Measurements from ENCODE around the gene CYP11A1.
A peak's percentile ranks its signal among the peaks of the same experiment; 100 is the strongest.

Gene CYP11A1

DNA sequence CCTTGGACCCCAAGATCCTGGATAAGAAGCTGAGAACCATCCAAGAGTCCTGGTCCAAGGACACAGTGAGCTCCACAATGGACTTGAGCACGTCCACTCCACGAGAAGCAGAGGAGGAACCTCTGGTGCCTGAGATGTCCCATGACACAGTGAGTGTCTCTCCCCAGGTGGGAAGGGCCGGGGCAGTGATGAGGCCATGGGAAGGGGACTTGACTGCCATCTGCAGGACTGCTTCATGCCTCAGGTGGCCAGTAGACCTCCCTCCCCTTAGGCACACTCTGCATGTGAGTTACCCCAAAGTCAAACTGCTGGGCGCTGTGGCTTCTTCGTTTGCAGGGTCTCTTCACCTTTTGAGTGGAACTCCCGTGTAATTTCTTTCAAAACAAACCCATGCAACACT is 71.6 kb downstream of the CYP11A1 start:
- no peak for DNase-seq

DNA sequence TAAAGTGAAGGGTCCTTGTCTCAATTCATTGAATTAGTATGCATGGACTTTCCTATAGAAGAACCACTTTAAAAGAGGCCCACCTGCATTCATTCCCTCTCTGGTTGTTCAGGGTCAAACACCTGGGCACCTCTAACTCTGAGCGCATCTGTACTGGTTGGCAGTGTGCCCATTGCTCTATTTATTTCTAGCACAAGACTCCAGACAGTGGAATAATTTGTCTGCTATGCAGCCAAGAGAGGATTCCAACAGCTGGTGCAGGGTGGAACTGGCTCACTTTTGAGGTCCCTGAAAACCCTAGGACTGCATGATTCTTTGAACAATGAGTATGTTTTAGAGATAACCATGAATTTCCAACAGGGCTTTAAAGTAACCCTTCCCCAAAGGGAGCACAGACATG is 73.4 kb downstream of the CYP11A1 start:
- no peak for DNase-seq

DNA sequence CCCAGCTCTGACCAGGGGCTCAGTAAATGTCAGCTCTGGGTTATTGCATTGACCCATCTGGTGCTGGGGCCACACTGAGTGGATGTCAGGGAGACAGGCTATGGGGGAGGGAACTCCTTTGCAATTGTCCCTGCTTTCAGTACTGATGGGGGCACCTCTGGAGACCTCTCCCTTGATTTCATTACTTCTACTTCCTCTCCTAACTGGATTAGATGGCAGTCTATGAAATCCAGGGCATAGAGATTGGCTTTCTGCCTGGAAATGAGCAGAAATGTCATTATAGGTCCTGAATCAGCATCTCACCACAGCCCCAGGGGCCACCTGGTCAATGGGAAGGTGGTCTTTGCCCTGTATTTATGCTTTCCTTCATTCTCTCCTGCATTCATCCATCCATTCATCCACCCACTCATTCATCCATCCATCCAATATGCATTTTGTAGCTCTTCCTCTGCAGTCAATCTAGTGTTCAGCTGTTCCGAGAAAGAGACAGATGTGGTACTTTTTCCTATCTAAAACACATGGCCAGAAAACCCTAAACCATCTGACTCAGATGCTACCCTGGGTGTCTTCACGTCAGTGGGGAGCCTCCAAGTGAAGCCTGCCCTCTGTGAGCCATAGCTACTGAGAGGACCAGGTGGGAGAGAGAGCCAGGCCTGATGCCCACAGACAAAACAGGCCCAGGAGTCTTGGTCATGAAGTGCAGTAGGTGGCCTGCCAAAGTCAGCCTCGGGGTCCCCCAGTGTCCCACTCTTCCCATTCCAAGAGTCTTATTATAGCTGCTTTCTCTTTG is 74.2 kb downstream of the CYP11A1 start:
- DNase-seq = no peak

DNA sequence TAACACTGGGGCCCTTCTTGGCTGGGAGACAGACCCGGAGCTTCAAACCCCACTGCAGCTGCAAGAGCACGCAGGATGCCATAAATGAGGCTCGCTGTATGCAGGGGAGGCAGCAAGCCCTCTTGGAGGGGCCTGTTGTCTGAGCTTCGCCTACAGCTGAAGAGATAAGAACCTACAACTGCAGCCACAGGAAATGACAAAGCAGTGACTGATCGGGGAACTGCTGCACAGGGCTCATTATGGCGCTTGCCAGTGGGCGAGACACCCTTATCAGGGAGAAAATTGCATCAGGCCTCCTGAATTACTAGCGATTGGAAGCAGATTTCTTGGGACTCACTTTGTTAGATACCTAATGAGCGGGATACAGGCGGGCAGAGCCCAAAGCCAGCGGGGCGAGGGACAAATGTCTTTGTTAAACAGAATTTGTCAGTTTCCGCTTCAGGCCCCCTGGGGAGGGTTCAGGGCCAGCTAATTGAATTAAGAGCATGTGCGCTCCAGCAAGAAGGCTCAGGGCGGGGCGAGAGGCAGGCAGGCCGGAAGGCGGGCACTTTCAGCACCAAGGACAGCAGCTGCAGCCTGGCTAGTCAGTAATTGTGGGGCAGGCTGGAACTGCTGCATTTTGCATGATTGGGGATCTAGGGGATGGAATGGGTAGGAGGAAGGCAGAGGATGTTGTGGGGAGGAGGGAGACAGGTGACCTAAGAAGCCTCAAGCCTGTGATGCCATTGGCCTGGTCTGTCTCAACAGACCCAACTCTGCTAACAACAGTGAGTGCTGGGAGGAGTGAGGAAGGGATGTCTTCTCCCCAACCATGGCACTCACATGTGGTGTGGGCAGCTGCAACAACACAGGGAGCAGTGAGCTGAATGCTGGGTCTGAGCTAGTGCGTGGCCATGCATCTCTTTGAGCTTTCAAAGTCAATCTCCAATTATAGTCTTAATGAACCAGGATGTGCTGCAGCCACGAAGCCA is 76.1 kb downstream of the CYP11A1 start:
- peak; percentile 46 to 71 for DNase-seq

DNA sequence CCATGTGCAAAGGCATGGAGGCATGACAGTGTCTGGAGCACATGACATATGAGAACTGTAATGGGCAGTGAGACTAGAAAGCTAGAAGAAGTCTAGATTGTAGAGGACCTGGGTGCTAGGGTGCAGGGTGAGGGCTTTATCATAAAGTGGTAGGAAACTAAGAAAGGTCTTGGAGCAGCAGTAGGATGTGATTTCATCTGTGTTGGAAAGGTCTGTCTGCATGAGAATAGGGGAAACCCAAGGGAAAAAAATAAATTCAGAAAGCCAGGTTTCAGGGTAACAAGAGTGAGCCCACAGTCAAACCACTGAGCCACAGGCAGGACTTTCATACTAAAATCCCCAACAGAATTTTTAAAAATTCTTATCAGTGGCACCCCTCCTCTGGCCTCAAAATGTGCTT is 76.8 kb downstream of the CYP11A1 start:
- no peak for DNase-seq

DNA sequence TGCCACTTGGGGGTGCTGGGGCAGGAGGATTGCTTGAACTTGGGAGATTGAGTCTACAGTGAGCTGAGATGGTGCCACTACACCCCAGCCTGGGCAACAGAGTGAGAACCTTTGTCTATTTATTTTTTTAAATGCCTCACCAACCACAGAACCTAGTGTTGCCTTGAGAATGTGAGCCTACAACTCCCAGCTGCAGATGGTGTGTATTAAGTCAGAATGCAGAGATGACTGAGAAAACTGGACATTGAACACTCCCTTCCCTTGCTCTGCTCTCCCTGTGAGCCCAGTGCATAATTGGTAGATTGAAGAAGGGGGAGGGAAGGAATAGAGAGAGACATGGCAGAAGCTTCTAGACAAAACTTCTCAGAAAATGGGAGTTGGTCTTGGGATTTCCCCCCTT is 77.8 kb downstream of the CYP11A1 start:
- DNase-seq = no peak
